OCI-LY1 (cell line): ENCODE data around the gene SLC1A3.

Experiments used
- H2AFZ ChIP-seq: fragments of 200-600 bp; sonication (generic), shearing (Covaris generic); 2 replicates; pipeline ENCODE4 v1.6.0; 2014; ENCODE audit warnings: antibody characterized with exemption, mild to moderate bottlenecking, low read length
- H3F3A ChIP-seq: fragments of 200-600 bp; sonication (generic), shearing (Covaris generic); 2 replicates; pipeline ENCODE4 v1.6.0; 2014; ENCODE audit warnings: mild to moderate bottlenecking, antibody characterized with exemption, low read length, moderate library complexity; ENCODE audit not compliant: insufficient read depth
- H3K27ac ChIP-seq: fragments of 200-600 bp; sonication (generic); 2 replicates; pipeline ENCODE4 v1.5.1; 2014; ENCODE audit warnings: low read length, mixed run types, mild to moderate bottlenecking, low read depth; ENCODE audit not compliant: poor library complexity, severe bottlenecking
- H3K27me3 ChIP-seq: fragments of 200-600 bp; sonication (generic); 2 replicates; pipeline ENCODE4 v1.6.0; 2014; ENCODE audit warnings: antibody characterized with exemption, mild to moderate bottlenecking, low read length, moderate library complexity; ENCODE audit not compliant: insufficient read depth
- H3K36me3 ChIP-seq: fragments of 200-600 bp; sonication (generic); 2 replicates; pipeline ENCODE4 v1.6.1; 2014; ENCODE audit warnings: mild to moderate bottlenecking, antibody characterized with exemption, low read length, moderate library complexity, mixed read lengths; ENCODE audit not compliant: insufficient read depth
- H3K4me1 ChIP-seq: fragments of 200-600 bp; sonication (generic); 2 replicates; pipeline ENCODE4 v1.5.1; 2014; ENCODE audit warnings: mild to moderate bottlenecking, low read length, moderate library complexity; ENCODE audit not compliant: insufficient read depth, severe bottlenecking
- H3K4me2 ChIP-seq: fragments of 200-600 bp; sonication (generic), shearing (Covaris generic); 2 replicates; pipeline ENCODE4 v1.6.1; 2014; ENCODE audit warnings: low read length
- H3K4me3 ChIP-seq: fragments of 200-600 bp; sonication (generic); 2 replicates; pipeline ENCODE4 v1.5.1; 2014; ENCODE audit warnings: low read length, low read depth, mild to moderate bottlenecking, mixed read lengths; ENCODE audit not compliant: poor library complexity, severe bottlenecking
- H3K79me2 ChIP-seq: fragments of 200-600 bp; shearing (Covaris generic); 2 replicates; pipeline ENCODE4 v1.6.1; 2016; ENCODE audit warnings: mixed run types, low read length, mixed read lengths; ENCODE audit not compliant: insufficient read depth
- H3K9ac ChIP-seq: fragments of 200-600 bp; sonication (generic), shearing (Covaris generic); 2 replicates; pipeline ENCODE4 v1.6.1; 2014; ENCODE audit warnings: mild to moderate bottlenecking, low read length, mixed read lengths
- H3K9me2 ChIP-seq: fragments of 200-600 bp; sonication (generic), shearing (Covaris generic); 2 replicates; pipeline ENCODE4 v1.6.1; 2014; ENCODE audit warnings: low read depth, mild to moderate bottlenecking, low read length, mixed read lengths
- H3K9me3 ChIP-seq: fragments of 200-600 bp; shearing (Covaris generic); 2 replicates; pipeline ENCODE4 v1.6.1; 2014; ENCODE audit warnings: low read length, mixed read lengths
- H4K20me1 ChIP-seq: fragments of 200-600 bp; sonication (generic), shearing (Covaris generic); 2 replicates; pipeline ENCODE4 v1.6.0; 2016; ENCODE audit warnings: mild to moderate bottlenecking, low read length; ENCODE audit not compliant: insufficient read depth
- CTCF ChIP-seq: fragments of 200-600 bp; sonication (generic), shearing (Covaris generic); IDR thresholded peaks from 2 replicates; pipeline ENCODE4 v1.5.1; 2017; ENCODE audit warnings: mild to moderate bottlenecking, antibody characterized with exemption, low read length, moderate library complexity, mixed read lengths
- EZH2 ChIP-seq: fragments of 200-600 bp; sonication (generic), shearing (Covaris generic); IDR thresholded peaks from 2 replicates; pipeline ENCODE4 v1.8.0; 2017; ENCODE audit warnings: borderline replicate concordance, mixed run types, mild to moderate bottlenecking, antibody characterized with exemption, low read length, moderate library complexity, mixed read lengths

SLC1A3 gene

DNA sequence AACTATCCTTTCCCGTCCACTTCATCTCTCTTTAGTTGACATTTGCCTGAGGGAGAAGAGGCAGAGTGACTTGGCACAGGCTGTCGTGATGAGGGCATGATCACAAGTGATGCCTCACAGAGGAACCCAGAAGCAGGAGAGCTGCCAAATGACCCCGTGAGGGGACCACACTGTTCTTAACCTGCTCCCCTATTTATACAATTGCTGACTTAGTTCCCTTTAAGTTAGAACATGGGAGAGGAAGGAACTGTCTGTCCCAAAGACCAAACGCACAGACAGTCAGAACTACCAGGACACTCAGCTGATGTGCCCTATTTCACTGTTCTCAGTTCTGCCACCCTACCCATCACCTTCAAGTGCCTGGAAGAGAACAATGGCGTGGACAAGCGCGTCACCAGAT lies 73.7 kb downstream of the SLC1A3 start:
- Histone ChIP-seq H4K20me1 (no peaks in the 10 kb centered on the region), H3F3A (no peaks in the 10 kb centered on the region), H3K79me2 (no peaks in the 10 kb centered on the region), H3K27me3 (no peaks in the 10 kb centered on the region), H3K4me3 (no peak overlapping the region), H3K4me1 (no peaks in the 10 kb centered on the region), H3K9me2 (no peaks in the 10 kb centered on the region), H3K4me2 (no peak overlapping the region), H3K9ac (no peak overlapping the region), H2AFZ (no peak overlapping the region), H3K9me3 (no peaks in the 10 kb centered on the region), H3K27ac (no peak overlapping the region), H3K36me3 (no peaks in the 10 kb centered on the region)
- TF ChIP-seq EZH2 (no peak), CTCF (no peak)

DNA sequence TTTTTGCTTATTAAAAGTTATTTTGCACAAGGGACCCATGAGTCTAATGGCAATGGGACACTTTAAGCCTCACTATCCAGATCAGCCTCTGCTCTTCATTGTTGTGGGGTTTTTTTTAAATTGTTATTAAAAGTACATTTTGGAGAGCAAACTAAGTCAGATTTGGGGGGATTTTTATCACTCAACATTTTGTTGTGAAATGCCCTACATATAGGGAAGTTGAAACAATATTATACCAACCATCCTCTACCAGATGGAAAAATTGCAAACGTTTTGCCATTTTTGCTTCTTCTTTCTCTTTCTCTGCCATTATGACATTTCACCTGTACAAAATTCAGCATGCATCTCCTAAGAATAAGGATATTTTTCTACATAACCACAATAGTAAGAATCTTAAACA lies 75.3 kb downstream of the SLC1A3 start:
- TF ChIP-seq CTCF (no peak), EZH2 (no peak)

GRCh38 chr5:36682499-36682898 lies 76.1 kb downstream of the SLC1A3 start:
- H3K79me2 ChIP-seq: no peaks in the 10 kb centered on the region
- H3K9me2 ChIP-seq: no peaks in the 10 kb centered on the region
- no peaks in the 10 kb centered on the region for H3K27me3 ChIP-seq
- no peak for TF ChIP-seq EZH2
- no peak for TF ChIP-seq CTCF
- no peaks in the 10 kb centered on the region for H3K4me1 ChIP-seq
- no peak overlapping the region for H3K4me3 ChIP-seq
- H3F3A ChIP-seq: no peaks in the 10 kb centered on the region
- H3K9ac ChIP-seq: no peak overlapping the region
- H3K4me2 ChIP-seq: no peak overlapping the region
- no peak overlapping the region for H2AFZ ChIP-seq
- no peaks in the 10 kb centered on the region for H4K20me1 ChIP-seq
- no peak overlapping the region for H3K27ac ChIP-seq
- H3K9me3 ChIP-seq: no peaks in the 10 kb centered on the region
- no peaks in the 10 kb centered on the region for H3K36me3 ChIP-seq

More for the DNA sequence above, 75.3 kb downstream of the SLC1A3 start:
- Histone ChIP-seq H3K79me2 (no peaks in the 10 kb centered on the region), H3K4me1 (no peaks in the 10 kb centered on the region), H3K27me3 (no peaks in the 10 kb centered on the region), H3K9me2 (no peaks in the 10 kb centered on the region), H3K4me2 (no peak overlapping the region), H4K20me1 (no peaks in the 10 kb centered on the region), H3F3A (no peaks in the 10 kb centered on the region), H2AFZ (no peak overlapping the region), H3K9me3 (no peaks in the 10 kb centered on the region), H3K9ac (no peak overlapping the region), H3K27ac (no peak overlapping the region), H3K4me3 (no peak overlapping the region), H3K36me3 (no peaks in the 10 kb centered on the region)
